CD4-positive, alpha-beta T cell treated with Interleukin-15 for 4 hours (primary cell): ENCODE data around the gene LINGO1.

ENCODE experiments used
- DNase-seq: peaks from one replicate; pipeline ENCODE4 v3.0.0-alpha.2; 2020; ENCODE audit warnings: low spot score

The LINGO1 gene

DNA sequence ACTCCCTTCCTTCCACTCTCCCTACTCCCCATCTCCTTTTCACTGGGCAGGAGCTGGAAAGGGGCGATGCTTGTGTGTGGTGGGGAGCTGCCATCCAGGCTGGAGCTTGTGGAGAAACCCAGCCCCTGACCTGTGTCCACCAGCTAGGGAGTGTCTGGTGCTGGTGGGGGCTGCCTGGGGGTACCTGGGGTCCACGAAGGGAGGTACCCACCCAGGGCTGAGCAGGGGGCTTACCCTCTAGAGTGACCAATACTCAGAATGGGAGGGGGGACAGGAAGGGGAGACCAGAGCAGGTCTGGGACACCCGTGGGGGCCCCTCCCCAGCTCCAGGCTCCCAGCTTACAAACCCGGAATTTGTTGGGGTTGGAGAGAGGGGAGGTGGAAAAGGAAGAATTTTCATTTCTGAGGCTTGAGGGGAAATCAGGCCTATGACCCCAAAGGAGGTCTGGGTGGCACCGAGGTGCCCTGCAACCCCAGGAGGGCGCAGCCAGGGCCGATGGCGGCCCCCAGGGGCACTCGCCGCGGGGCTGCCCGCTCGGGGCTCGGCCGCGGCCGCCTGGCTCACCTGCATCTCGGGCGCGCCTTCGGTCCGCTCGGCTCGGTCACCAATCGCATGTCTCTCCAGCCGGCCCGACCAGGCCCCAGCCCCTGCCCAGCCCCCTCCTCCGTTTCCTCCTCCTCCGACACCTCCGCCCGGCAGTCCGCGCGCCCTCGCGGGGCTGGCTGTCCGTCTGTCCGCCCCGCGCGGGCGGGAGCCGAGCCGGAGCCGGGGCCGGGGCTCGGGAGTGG lies 773 bp downstream of the LINGO1 start:
- no peak for DNase-seq

DNA sequence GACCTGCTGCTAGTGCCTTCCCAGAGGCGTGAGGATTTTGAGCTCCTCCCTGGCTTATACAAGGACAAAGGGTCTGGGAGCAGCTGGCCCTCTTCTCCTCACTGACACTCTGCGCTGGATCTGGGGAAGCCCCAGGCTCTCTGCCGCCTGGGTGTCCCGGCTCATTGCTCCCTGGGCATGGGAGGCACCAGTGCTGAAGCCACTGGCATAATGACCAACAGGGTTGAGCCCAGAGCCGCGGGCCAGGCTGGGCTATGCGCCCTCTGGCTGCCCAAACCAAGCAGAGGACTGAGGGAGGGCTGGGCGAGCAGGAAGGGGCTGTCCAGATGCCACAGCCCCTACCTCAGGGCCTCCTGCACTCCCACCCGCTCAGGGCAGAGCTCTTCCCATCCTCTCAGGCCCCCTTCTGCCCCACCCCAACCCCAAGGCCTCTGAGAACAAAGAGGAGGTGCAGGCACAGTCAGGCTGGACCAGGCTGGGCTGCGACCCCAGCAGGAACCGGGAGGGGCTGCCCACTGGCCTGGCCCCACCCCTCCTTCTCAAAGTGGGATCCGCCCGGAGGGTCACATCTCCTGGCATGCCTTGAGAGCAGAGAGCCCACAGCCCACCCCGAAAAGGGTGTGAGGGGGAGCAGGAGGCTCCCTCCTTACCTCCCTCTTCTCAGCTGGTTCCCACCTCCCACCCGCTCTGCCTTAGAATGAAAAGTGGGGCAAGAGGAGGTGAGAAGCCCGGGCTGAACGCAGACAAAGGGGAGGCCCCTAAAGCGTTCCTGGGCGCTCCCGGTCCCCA lies 1.6 kb downstream of the LINGO1 start:
- no peak for DNase-seq

- no peak for DNase-seq
These were observed 2.7 kb downstream of the LINGO1 start for GRCh38 chr15:77630056-77630455.

- no peak for DNase-seq
These were observed 3.4 kb downstream of the LINGO1 start for GRCh38 chr15:77629070-77630030.

- DNase-seq = no peak
These were observed 4.7 kb downstream of the LINGO1 start for GRCh38 chr15:77628010-77628409.

DNA sequence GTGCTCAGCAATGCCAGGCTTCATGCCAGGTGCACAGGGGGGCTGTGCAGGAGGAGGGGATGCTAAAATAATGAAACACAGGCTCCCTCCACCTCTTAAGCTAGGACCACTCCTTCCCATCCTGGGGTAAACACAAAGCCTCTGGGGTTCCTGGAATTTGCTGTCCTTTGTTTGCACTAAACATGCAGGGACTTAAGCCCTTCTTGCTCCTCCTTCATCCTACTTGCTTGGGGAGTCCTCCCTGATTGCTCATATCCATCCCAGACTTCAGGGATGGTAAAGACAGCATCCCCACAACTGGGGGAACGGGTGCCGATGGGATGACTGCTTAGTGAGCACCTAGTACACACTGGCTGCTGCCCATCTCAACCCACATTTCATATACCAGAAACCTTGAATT lies 5.1 kb downstream of the LINGO1 start:
- no peak for DNase-seq

- DNase-seq = no peak
These were observed 5.6 kb downstream of the LINGO1 start for GRCh38 chr15:77627067-77627466.

DNA sequence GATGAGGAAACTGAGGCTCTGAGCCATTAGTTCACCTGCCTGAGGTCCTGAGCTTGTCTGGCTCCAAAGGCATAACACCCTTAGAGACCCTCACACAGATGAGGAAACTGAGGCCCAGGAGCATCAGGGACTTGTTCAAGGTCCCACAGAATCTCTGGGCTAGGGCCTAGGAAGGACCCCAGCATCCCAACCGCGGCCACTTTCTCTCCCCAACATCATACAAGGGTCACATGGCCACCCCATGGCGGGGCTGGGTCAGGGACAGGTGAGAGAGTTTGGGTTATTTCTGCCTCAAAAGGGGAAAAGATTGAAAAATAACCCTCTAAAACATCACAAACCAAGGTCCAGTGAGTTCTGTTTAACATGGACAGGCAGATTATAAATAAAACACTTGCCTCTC lies 6.7 kb downstream of the LINGO1 start:
- no peak for DNase-seq

DNA sequence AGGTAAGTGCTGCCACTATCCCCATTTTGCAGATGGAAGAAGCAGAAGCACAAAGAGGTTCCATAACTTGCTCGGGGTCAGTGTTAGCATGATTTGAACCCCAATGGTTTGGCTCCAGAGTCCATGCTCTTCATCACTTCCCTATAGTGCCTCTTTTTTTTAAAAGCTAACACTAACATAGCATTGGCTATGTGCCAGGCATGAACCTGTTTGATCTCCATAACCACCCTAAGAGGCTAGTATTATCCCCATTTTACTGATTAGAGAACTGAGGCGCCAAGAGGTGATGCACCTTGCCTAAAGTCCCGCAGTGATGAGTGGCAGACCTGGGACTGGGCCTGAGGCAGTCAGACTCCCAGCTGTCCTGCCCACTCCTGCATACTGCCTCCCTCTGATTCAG lies 7.3 kb downstream of the LINGO1 start:
- DNase-seq = no peak

DNA sequence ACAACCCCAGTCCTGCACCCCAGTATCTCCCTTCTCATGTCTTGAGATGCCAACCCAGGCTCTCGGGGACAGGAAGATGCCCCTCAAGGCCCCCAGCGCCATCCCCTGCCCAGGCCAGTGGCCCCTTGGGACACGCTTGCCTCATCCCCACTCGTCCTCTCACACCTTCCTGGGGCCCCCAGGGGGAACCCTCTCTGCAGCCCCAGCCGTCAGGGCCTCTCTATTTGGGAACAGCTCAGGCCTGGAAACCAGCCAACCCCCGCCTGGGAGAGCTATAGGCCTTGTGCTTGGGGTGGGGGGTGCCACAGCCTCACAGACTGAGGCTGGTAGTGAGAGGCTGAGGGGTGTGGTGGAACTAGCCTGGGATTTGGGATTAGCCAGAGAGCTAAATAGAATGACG lies 7.8 kb downstream of the LINGO1 start:
- DNase-seq = no peak

DNA sequence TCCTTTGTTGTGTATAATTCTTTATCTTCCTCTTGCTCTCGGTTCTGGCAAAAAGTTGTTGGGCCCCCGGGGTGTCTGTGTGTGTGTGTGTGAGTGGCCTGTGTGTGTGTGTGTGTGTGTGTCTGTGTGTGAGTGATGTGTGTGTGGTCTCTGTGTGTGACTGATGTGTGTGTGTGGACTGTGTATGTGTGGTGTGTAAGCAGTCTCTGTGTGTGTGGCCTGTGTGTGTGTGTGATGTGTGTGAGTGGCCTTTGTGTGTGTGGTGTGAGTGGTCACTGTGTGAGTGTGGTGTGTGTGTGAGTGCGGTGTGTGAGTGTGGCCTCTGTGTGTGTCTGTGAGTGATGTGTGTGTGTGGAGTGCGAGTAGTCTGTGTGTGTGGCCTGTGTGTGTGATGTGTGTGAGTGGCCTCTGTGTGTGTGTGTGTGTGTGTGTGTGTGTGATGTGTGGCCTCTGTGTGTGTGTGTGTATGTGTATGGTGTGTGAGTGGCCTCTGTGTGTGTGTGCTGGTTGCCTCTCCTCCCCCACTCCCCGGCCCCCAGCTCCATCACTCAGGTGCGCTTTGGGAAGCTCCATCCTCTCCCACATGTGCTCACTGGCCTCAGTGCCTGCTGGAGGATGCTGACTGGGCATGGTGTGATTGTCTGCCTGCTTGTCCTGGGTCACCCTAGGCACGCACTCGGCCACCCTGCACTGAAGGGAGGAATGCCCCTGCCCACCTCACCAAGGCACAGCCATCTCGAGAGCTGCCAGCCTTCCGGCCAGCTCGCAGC lies 8.8 kb downstream of the LINGO1 start:
- no peak for DNase-seq

- no peak for DNase-seq
These were observed 9.6 kb downstream of the LINGO1 start for GRCh38 chr15:77622934-77623754.

GRCh38 chr15:77622209-77622933 lies 10.3 kb downstream of the LINGO1 start:
- no peak for DNase-seq

- no peak for DNase-seq
These were observed 10.9 kb downstream of the LINGO1 start for GRCh38 chr15:77621847-77622208.

DNA sequence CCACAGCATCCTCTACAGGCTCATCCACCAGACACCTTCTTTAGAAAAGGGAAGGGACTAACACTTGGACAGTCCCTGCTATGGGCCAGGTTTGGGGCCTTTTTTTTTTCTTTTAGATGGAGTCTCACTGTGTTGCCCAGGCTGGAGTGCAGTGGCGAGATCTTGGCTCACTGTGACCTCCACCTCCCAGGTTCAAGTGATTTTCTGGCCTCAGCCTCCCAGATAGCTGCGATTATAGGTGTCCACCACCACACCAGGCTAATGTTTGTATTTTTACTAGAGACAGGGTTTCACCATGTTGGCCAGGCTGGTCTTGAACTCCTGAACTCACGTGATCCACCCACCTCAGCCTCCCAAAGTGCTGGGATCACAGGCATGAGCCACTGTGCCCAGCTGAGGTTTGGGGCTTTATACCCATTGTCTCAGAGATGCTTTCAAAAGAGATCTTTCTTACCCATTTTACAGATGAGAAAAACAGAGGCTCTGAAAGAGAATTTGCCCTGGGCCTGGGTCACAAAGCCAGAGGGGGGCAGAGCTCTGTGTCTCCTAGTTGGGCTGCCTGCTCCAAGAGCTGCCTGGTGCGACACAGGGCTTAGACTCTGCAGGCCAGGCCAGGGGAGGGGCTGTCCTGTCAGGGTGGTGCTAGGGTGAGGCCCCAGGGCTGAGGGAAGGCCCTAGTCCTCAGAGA lies 11.6 kb downstream of the LINGO1 start:
- DNase-seq = no peak

DNA sequence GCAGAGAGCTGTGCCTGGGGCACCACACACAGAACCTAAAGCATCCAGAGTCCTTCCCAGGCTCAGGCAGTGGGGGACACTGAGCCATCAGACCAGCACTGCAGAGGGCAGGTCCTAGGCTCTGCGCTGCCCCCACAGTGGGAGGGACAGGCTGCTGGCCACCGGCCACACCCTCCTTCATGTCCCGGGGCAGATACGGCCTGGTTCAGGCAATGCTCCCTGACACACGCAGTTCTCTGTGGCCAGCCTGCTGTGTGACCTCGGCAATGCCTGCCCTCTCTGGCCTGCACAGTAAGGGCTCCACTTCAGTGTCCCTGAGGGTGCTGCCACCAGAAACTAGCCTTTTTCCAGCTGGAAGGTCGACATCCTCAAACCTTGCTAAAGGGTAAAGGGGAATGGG lies 12.4 kb downstream of the LINGO1 start:
- no peak for DNase-seq

- DNase-seq = no peak
These were observed 12.8 kb downstream of the LINGO1 start for GRCh38 chr15:77619883-77620282.

DNA sequence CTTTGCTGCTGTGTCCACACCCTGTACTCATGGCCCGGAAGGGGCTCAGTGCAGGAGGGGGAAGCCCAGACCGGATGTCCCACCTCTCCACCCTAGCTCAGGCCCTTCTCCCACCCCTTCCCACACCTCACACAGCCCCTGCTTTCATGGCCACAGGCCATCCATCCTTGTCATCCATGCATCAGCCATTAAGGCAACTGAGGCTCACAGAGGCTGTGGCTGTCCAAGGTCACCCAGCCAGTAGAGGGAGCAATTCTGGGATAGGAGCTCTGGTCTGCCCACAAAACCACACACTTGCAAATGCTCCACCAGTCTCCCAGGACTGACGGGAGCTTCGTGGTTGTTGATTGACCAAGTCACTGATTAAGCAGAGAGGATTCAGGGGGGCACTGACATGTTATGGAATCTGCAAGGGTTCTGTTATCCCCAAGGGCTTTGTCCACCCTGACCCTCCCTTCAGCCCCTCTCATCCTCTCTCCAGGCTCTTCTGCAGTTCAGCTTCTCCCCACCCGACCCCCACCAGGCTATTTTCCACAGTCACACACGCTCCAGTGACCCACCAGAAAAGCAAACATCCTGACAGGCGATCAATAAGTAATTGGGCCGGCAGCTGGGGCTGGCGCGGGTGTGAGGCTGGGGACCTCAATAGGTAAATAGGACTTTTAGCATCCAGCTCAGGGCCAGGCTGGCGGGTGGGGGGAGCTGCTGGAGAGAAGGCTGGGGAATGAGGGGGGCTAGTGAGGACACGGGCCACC lies 15.1 kb downstream of the LINGO1 start:
- no peak for DNase-seq

DNA sequence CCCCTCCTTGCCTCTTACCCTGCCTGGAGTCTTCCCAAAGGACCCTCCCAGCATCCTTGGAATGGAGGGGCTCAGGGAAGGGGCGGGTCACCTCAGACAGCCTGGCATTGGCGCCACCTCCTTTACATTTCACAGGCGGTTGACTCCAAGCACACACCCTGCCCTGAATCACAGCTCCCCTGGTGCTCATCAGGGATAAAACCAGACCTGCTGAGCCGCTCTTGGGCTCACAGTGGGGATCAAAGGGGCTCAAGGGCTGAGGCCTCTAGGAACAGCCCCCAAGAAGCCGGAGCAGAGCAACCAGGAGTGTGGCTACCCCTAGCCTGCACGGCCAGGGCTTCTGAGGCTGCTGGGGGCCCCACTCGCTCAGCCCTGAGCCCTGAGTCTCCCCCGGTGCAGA lies 16.6 kb downstream of the LINGO1 start:
- no peak for DNase-seq
